ENCODE data around the gene CAPN11.
"Not testable (repeated sequence)": the region's sequence is repeated elsewhere in the genome, so short reads cannot be mapped to it uniquely, and the experiment has no call there.

Gene CAPN11

DNA sequence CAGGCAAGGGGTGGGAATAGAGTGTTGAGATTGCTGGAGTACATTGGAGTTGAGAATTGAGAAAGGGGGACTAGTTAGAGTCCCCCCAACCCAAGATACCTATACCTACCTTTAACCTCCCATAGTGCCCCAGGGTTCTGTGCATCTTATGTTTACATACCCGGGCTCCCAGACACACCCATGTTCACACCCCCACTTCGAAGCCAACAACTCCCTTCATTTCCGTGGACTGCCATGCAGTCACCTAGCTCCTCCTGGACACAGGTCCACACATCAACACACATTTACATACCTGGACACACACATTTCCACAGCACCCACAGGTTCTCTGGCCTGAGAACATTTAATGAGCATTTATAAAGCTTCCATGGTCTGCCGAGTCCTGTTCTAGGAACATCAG is 26.1 kb upstream of the CAPN11 start:
- FAIRE-seq: no peak

DNA sequence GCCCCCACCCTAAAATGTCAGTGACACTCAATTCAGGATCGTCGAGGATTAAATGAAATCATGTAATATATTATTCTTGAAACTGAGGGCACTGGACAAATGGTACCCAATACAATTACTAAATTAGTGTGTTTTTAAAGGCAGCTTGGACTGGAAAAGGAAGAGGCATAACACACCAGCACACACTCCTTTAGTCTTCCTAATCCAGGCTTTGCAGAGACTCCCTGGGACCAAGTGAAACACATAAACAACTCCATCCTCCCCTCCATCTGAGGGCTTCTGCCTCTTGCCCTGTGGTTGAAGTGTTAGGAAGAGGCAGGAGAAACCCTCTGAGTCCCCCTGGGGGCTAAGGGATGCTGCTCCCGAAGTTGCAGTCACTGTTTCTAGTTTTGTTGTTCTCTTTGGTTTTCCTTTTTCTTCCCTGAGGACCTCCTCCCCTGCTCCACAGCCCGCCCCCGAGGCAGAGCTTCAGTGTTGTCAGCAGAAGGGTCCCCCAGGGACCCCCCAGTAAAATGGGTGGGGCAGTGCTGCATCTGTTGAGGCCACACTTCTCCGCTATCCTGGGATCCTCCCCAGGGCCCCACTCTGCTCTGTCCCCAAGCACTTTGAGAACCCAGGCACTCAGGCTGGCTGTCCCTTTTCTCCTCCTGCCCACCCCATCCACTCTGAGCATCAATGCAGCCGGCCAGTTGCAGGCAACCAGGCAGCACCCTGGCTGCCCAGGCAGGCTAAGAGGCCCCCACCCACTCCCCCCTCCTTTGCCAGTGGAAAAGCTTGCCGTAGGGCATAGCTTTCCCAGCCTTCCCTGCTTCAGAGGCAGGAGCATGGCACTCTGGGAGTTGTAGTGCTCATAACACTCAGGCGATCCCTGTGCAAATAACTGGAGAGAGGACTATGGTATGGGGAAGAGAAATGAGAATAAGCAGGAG is 25.4 kb upstream of the CAPN11 start:
- no peak for FAIRE-seq

DNA sequence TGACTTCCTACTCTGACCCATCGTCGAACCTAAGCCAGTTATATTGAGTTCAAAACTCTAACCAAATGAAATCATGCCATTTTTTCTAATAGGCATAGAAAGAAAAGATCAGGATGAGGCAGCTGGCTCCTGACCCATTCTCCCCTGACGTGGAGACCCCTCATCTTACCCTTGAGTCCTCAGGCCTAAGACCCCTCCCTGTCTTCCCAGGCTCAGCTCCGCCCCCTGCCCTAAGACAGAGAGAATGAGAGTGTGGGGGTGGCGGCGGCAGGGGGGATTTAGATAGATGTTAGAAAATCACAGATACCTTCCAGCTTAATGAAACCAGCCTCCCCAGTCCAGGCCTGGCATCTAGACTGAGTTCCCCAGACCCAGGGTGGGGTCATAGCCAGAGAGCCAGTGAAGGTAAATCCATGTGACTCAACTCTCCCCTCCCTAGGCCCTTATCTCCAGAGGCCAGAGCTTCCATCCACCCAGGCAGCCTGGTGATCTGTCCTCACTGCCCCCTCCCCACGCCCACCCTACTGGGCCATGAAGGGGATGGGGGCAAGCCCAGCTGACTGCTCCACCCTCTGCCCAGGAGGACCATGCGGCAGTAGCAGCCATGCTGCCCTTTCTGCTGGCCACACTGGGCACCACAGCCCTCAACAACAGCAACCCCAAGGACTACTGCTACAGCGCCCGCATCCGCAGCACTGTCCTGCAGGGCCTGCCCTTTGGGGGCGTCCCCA is 24.5 kb upstream of the CAPN11 start:
- no peak for FAIRE-seq

DNA sequence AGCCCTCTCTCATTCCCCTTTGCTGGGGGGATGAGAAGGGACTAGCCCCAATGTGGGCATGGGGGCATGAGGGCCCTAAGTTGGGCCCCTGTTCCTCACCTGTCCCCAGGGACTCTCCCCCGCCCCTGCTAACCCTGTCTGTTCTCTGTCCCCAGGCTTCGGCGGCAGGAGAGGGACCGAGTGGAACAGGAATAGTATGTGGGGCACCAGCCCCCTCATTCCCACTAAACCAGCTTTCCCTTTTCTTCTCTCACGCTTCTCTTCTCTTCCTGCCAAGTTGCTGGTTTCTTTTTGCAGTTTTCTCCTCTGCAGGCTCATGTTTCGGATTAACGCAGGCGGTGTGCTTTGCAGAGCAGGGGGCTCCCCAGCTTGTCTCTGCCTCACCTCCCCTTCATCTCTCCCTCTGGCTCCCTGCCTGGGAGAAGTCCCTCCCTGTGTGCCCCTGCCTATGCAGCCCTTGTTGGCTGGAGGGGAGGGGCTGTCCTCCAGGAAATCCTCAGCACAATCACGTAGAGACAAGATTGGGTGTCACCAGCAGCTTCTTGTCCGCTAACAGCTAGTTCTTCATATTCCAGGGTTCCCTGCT is 23.4 kb upstream of the CAPN11 start:
- FAIRE-seq: no peak

DNA sequence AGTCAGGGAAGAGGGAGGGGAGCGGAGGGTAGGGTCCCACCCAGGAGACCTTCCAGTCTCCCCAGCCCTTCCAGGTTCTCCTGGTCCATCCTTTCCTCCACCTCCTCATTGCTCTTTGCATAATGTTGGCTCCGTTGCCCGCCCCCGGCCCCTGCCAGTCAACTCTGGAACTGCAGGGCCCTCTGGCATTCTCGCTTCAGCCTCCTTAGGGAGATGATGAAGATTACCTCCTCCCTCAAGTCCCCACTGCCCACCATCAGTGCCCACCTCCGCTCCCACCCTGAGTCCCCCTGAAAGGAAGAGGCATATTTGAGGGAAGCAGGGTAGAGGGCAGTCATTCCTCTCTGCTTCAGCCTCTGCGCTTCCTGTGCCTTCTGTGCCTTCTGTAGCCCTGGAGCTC is 22.7 kb upstream of the CAPN11 start:
- no peak for FAIRE-seq

DNA sequence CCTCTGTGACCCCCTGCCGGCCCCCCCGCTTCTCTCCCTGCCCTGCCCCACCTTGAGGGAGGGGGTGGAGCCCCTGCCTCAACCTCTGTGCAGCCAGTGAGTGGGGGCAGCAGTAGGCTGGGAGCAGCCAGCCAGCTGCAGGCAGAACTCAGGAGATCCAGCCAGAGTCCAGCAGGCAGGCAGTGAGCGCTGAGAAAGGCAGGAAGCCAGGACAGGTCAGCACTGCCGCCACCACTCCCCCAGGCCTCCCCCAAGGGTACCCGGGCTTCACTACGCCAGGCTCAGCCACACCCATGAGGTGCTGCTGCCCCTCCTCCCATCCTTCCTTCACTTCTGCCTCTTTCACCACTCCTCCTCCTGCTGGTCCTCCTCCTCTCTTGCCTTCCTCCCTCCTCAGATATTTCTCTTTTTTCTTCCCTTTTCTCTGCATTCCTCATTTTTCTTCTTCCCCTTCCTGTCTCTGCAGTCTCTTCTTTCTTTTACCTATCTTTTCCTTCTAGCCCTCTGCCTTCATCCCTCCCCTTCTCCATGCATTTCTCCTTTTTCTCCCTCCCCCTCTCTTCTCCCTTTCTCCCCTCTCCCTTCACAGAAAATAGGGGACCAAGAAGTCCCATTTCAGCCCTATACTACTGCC is 19.8 kb upstream of the CAPN11 start:
- no peak for FAIRE-seq

DNA sequence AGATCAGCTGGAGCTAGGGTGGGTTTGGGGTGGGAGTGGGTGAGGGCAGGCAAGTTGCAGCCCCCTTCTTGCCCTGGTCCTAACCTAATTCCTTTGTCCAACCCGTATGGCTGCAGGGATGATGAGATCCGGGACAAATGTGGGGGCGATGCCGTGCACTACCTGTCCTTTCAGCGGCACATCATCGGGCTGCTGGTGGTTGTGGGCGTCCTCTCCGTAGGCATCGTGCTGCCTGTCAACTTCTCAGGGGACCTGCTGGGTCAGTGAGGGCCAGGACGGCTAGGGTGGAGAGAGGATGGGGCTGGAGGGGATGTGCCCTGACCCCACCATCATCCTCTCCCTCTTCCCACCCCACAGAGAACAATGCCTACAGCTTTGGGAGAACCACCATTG is 19.3 kb upstream of the CAPN11 start:
- no peak for FAIRE-seq

DNA sequence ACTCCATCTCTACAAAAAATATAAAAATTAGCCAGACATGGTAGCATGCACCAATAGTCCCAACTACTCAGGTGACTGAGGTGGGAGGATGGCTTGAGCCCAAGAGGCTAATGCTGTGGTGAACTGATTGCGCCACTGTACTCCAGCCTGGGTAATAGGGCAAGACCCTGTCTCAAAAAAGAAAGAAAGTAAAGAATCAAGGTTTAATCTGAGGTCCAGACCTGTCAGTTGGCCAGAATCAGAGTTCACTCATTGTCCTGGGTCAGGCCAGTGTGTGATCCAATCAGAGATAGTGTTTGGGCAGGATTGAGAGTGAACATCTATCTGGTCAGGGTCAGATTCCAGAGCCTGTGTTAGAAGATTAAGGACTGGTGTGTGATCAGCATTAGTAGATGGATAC is 15.8 kb upstream of the CAPN11 start:
- FAIRE-seq: no peak

DNA sequence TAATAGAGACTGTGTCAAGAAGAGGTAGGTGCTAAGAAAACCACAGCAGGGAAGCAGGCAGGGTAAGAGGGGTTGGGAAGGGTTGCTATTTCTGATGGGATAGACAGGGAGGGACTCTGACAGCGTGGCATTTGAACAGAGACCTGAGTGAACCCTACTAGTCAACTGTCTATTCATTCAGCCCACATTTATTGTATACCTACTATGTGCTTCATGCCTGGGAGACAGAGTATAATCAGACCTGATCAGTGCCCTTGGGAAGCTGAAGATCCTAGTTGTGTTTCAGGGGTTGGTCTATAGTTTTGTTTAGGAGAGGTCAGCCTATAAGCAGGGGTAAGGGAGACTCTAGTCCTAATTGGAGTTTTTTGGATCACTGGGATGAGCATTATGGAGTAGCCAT is 14.9 kb upstream of the CAPN11 start:
- no peak for FAIRE-seq

DNA sequence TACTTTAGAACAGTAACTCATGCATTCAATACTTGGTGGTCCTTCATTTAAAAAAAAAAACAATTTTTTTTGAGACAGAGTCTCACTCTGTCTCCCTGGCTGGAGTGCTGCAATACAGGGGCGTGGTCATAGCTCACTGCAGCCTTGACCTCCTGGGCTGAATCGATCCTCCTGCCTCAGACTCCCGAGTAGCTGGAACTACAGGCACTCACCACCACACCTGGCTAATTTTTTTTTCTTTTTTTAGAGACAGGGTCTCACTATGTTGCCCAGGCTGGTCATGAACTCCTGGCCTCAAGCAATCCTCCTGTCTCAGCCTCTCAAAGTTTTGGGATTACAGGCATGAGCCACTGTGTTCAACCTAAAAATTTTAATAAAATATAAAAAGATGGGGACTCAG is 14.1 kb upstream of the CAPN11 start:
- not testable (repeated sequence) for FAIRE-seq

DNA sequence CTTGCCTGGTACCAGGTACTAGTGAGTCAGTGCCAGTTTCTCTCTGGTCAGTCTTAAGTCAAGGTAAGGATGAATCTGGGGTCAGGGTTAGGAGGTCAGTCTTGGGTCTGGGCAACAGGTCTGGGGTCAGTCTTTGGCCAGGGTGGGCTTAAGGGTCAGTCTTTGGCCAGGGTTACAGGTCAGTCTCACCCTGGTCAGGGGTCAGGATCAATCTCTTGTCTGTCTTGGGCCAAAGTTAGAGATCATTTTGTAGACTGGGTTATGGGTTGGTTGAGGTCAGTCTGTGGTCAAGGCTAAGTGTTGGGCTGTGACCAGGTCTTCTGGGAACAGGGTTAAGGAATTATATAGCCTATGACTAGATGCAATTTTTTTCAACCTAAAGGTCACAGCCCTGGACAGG is 12.8 kb upstream of the CAPN11 start:
- FAIRE-seq: no peak

DNA sequence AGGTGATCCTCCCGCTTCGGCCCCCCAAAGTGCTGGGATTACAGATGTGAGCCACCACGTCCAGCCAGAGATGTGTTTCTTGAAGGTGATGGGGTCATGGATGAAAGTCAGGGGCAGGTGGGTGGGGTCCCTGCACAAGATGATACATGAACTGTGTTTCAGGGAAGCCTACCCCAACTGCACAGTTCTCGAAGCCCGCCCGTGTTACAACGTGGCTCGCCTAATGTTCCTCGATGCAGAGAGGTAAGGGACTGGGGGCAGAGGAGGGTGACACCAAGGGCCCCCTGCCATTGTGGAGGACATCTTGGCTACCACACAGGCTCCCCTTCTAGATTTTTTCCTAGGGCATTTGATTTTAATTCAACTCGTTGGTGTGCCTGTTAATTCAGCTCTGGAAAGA is 11.9 kb upstream of the CAPN11 start:
- FAIRE-seq: no peak

DNA sequence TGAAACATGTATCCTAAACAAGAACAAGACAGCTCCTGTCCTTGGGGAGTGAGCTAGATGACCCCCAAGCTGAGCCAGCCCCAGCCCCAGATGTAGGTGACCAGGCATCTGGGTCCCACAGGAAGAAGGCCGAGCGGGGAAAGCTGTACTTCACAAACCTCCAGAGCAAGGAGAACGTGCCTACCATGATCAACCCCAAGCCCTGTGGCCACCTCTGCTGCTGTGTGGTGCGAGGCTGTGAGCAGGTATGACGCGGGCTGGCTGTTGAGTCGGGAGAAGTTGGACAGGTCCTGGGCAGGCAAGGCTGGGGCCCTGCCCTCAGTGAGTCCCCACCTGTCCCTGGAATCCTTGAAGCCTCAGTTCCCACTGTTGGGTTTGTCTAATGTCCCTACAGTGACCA is 11.4 kb upstream of the CAPN11 start:
- no peak for FAIRE-seq

DNA sequence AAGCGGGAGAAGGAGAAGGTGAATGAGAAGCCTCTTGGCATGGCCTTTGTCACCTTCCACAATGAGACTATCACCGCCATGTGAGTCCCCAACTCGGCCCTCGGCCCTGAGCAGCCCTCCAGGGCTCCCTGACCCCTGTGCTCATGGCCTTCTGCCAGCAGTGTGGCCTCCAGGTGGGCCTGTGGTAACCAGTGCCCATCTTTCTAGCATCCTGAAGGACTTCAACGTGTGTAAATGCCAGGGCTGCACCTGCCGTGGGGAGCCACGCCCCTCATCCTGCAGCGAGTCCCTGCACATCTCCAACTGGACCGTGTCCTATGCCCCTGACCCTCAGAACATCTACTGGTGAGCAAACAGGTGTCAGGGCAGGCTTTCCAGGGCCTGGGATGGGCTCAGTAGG is 10.3 kb upstream of the CAPN11 start:
- FAIRE-seq: no peak

DNA sequence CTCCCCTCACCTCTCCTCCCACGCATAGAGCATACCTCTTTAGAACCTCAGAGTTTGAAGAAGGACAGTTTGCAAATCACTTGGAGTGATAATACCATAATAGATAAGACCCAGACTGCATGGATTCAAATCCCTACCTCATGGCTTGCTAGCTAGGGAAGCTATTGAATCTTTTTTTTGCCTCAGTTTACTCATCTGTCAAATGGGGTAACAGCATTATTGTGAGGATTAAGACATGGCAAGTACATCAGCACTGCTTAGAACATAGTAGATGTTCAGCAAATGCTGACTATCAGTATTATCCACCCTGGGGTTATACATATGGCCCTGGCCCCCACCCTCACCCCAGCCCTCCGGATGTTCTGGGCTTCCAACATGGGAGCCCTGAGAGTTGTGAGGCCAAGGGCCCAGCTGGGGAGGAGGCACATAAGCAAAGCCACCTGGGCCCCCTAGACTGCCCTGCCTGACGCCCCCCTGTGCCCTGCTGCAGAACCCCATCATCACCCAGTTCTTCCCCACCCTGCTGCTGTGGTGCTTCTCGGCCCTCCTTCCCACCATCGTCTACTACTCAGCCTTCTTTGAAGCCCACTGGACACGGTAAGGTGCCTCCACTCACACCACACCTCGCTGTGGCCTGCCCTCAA is 9.1 kb upstream of the CAPN11 start:
- no peak for FAIRE-seq

DNA sequence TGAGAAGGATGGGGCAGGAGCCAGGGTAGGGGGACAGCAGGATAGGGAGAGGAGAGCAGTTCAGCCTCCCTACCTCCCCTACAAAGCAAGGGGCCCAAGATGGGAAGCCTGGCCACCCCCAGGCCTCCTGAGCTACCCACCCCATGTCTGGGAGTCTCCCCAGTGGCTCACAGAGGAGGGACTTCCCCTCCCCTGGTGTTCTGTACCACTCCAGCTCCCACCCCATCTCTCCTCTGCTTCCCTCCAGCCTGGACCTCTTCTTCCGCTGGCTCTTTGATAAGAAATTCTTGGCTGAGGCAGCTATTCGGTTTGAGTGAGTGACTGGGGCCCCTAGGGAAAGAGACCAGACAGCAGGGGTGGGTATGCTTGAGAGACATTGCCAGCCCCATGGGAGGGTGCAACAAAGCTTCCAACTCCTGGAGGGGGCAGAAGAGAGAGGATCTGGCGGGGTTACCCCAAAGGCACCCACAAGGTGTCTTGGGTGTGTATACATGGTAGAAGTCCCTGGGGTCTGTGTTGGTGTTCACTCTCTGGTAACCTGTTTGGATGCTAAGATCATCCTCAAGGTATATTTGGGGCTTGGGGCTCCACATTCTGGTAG is 8.2 kb upstream of the CAPN11 start:
- FAIRE-seq: no peak

DNA sequence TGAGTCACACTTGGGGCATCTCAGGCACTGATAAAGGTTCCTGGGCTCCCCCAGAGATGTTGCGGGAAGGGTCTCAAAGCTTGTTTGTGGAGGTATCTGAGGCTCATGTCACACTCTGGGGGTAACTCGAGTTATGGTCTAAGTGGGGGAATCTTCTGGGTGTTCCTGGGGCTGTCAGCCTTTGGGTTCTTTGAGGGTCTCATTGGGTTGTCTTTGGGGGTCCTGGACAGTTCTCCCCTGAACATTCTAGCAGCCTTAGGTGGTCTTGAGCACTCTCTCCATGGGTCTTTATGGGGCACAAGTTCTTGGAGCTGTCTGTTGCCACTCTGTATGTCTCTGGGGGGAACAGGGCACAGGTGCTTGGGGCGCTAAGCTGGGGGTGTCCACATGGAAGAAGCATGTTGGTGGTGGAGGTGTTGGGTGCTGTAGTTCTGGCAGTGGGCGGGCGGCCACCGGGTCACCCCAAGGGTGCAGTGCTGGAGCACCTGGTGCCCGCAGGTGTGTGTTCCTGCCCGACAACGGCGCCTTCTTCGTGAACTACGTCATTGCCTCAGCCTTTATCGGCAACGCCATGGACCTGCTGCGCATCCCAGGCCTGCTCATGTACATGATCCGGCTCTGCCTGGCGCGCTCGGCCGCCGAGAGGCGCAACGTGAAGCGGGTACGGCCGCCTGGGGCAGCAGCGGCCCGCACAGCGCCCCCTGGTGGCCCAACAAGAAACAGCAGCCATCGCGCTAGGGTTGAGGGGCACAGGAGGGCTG is 7.1 kb upstream of the CAPN11 start:
- no peak for FAIRE-seq

DNA sequence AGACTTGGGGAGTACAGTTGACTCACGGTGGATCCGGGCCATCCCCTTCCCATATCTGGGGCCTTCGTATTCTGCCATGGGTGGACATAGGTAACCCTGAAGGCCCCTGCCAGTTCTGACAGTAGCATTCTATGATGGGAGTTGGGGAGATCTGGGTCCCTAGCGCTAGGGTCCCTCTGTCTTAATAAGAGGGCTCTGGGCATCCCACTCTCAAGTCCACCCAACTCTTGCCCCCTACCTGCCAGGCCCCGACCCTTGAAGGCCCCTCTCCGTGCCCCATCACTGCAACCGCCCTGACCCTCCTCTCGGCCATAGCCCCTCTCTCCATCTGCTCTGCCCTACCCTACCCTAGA is 6.5 kb upstream of the CAPN11 start:
- no peak for FAIRE-seq

DNA sequence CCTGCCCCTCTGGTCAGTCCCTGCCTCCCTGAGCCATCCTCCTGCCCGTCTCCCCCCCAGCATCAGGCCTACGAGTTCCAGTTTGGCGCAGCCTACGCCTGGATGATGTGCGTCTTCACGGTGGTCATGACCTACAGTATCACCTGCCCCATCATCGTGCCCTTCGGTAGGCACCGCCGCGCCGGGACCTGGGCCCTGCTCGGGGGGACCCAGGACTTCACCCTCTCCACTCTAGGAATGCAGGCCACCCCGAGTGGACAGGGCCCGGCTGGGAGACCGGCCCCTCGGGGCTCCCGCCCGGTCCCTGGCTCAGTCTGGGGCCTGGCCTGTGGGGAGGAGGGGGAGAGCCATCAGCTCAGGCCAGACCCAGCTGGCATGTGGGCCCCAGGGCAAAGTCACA is 6.1 kb upstream of the CAPN11 start:
- no peak for FAIRE-seq

DNA sequence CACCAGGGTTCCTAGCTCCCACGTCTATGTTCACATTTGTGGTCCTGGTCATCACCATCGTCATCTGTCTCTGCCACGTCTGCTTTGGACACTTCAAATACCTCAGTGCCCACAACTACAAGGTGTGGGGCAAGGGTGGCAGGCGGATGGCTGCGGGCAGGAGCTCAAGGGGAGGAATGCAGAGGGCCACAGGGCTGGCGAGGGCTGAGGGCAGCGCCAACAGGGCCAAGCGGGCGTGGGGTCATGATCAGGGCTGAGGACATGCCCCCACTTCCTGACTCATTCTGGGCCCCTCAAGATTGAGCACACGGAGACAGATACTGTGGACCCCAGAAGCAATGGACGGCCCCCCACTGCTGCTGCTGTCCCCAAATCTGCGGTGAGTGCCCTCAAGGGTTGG is 4.6 kb upstream of the CAPN11 start:
- no peak for FAIRE-seq

DNA sequence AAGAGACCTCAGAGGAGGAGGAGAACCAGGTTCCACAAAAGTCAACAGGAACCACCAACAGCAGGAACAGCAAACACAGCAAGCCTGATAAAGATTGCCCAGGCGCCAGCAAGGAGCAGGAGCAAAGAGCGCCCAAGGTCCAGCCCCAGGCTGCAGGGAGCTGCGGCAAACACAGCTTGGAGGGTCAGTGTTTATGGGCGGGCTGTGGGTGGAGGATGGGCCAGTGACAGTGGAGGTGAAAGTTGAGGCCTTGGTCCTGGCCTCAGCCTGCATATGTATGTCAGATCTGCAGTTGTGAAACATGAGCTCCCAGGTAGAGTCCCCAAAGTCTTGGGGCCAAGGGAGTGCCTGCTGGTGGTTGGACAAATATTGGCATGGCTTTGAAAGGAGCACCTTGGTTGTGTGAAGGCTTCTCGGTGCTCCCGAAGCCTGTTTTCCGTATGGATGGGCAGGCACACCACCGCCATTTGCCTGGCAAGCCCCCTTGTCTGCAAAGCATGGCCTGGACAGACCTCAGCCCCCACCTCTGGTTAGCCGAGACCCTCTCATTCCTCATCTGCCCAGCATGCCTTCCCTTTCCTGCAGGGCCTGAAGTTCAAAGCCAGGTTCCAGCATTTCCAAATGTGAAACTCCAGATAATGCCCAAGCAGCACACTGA is 2.0 kb upstream of the CAPN11 start:
- no peak for FAIRE-seq

All from colon (tissue), 2 donors.